ENCODE data around the gene MRPS2.

Gene MRPS2

GRCh38 chr9:135552698-135553171 is 52.3 kb downstream of the MRPS2 start:
- DNase-seq (ENCODE audit: low read depth in 2 of 3, low spot score in 2 of 3): no peak
